NOMO-1 (cell line): ENCODE measurements around the gene SMIM41.
"Not testable (repeated sequence)": the region's sequence is repeated elsewhere in the genome, so short reads cannot be mapped to it uniquely, and the experiment has no call there.

Experiments used
- DNase-seq, 2 experiments: peaks; one replicate each; lab custom pipeline; 2025; ENCODE audit not compliant: unreplicated experiment in 2 of 2; lab: John Stamatoyannopoulos, UW

Gene SMIM41

GRCh38 chr12:52082988-52083637, 3.6 kb downstream of the SMIM41 start:
- DNase-seq: peak; percentile 35 to 57

- DNase-seq: no peak
These were observed 4.1 kb downstream of the SMIM41 start for GRCh38 chr12:52083638-52083996.

GRCh38 chr12:52084491-52085231, 5.2 kb downstream of the SMIM41 start:
- DNase-seq: no peak

- no peak for DNase-seq
These were observed 6.2 kb downstream of the SMIM41 start for GRCh38 chr12:52085682-52086180.

GRCh38 chr12:52086366-52086765, 6.9 kb downstream of the SMIM41 start:
- no peak for DNase-seq

GRCh38 chr12:52086944-52087835, 7.7 kb downstream of the SMIM41 start:
- no peak for DNase-seq

GRCh38 chr12:52087961-52088820, 8.7 kb downstream of the SMIM41 start:
- no peak for DNase-seq

- no peak for DNase-seq
These were observed 10.0 kb downstream of the SMIM41 start for GRCh38 chr12:52089491-52089890.

- DNase-seq: no peak
These were observed 10.8 kb downstream of the SMIM41 start for GRCh38 chr12:52090291-52090690.

GRCh38 chr12:52091061-52091460, 11.6 kb downstream of the SMIM41 start:
- DNase-seq: no peak

- no peak for DNase-seq
These were observed 12.4 kb downstream of the SMIM41 start for GRCh38 chr12:52091869-52092268.

- DNase-seq: no peak
These were observed 13.8 kb downstream of the SMIM41 start for GRCh38 chr12:52093346-52093745.

GRCh38 chr12:52096332-52097044, 17.0 kb downstream of the SMIM41 start:
- no peak for DNase-seq

- DNase-seq: no peak
These were observed 17.7 kb downstream of the SMIM41 start for GRCh38 chr12:52097045-52097666.

GRCh38 chr12:52104431-52105089, 25.1 kb downstream of the SMIM41 start:
- not testable (repeated sequence) for DNase-seq

GRCh38 chr12:52116222-52117125, 37.0 kb downstream of the SMIM41 start:
- DNase-seq: not testable (repeated sequence)

GRCh38 chr12:52117806-52118475, 38.4 kb downstream of the SMIM41 start:
- not testable (repeated sequence) for DNase-seq
